HepG2 (cell line): Measurements from ENCODE around the gene ZNF629. TPM values are rescaled to one million over a fixed set of nuclear protein-coding genes. Genes with fewer than 3 reads are reported as not detected.

Experiments used
- AGO2 ChIP-seq: fragments of 200-400 bp; formaldehyde crosslinking; optimal IDR thresholded peaks from 2 replicates; pipeline ENCODE3; 2017; ENCODE audit warnings: mild to moderate bottlenecking, low read depth, low read length, moderate library complexity
- ATAD3A ChIP-seq: sonication (generic); formaldehyde crosslinking; IDR thresholded peaks from 2 replicates; pipeline ENCODE4 v1.4.0; 2020; ENCODE audit warnings: missing genetic modification reagents
- GATAD1 ChIP-seq: IDR thresholded peaks from 2 replicates; pipeline ENCODE4 v1.6.1; 2016; ENCODE audit warnings: missing genetic modification reagents, missing compliant biosample characterization
- HDAC2 ChIP-seq: sonication (generic); formaldehyde crosslinking; IDR thresholded peaks from 2 replicates; pipeline ENCODE4 v1.4.0; 2020; ENCODE audit warnings: missing genetic modification reagents
- HMGXB4 ChIP-seq, 2 experiments: sonication (generic) in 1 of 2; formaldehyde crosslinking in 1 of 2; IDR thresholded peaks; 2 replicates each; pipeline versions ENCODE4 v1.4.0 to v1.6.1; 2018 to 2020; ENCODE audit warnings: missing genetic modification reagents in 2 of 2, borderline replicate concordance in 1 of 2, low read depth in 1 of 2, mild to moderate bottlenecking in 1 of 2, missing biosample characterization in 1 of 2
- HNRNPH1 ChIP-seq: fragments of 200-400 bp; formaldehyde crosslinking; optimal IDR thresholded peaks from 2 replicates; pipeline ENCODE3; 2017; ENCODE audit warnings: mild to moderate bottlenecking, low read depth, low read length
- NR0B2 ChIP-seq: sonication (generic); formaldehyde crosslinking; IDR thresholded peaks from 2 replicates; pipeline ENCODE4 v1.4.0; 2020; ENCODE audit warnings: mild to moderate bottlenecking, missing genetic modification reagents
- PAF1 ChIP-seq: IDR thresholded peaks from 2 replicates; pipeline ENCODE4 v1.6.1; 2016; ENCODE audit warnings: missing genetic modification reagents, missing compliant biosample characterization
- POLR2AphosphoS5 ChIP-seq: IDR thresholded peaks from 2 replicates; pipeline ENCODE4 v1.6.1; 2012; ENCODE audit warnings: low read depth, low read length
- RBAK ChIP-seq: sonication (generic); formaldehyde crosslinking; IDR thresholded peaks from 2 replicates; pipeline ENCODE4 v1.5.1; 2020; ENCODE audit warnings: mild to moderate bottlenecking, missing genetic modification reagents
- SMAD3 ChIP-seq: sonication (generic); formaldehyde crosslinking; IDR thresholded peaks from 2 replicates; pipeline ENCODE4 v1.4.0; 2020; ENCODE audit warnings: missing genetic modification reagents
- SRSF4 ChIP-seq: fragments of 200-400 bp; formaldehyde crosslinking; IDR thresholded peaks from one replicate; pipeline ENCODE4 v1.6.1; 2018; ENCODE audit warnings: mild to moderate bottlenecking, low read depth, low read length, moderate library complexity; ENCODE audit not compliant: poor library complexity, severe bottlenecking
- TFAP4 ChIP-seq: sonication (generic); IDR thresholded peaks from 2 replicates; pipeline ENCODE4 v1.6.1; 2016; ENCODE audit warnings: low read depth, borderline replicate concordance
- TFDP1 ChIP-seq: IDR thresholded peaks from 2 replicates; pipeline ENCODE4 v1.6.1; 2016; ENCODE audit warnings: missing compliant biosample characterization, missing genetic modification reagents, borderline replicate concordance
- ZBTB39 ChIP-seq: sonication (generic); formaldehyde crosslinking; IDR thresholded peaks from 2 replicates; pipeline ENCODE4 v1.5.0; 2020; ENCODE audit warnings: missing genetic modification reagents
- ZKSCAN5 ChIP-seq: sonication (generic); formaldehyde crosslinking; IDR thresholded peaks from 2 replicates; pipeline ENCODE4 v1.5.1; 2020; ENCODE audit warnings: mild to moderate bottlenecking, missing genetic modification reagents
- ZMYM2 ChIP-seq: sonication (generic); formaldehyde crosslinking; IDR thresholded peaks from 2 replicates; pipeline ENCODE4 v1.8.0; 2022; ENCODE audit warnings: mild to moderate bottlenecking, missing genetic modification reagents
- ZNF101 ChIP-seq: sonication (generic); formaldehyde crosslinking; IDR thresholded peaks from 2 replicates; pipeline ENCODE4 v1.4.0; 2020; ENCODE audit warnings: mild to moderate bottlenecking, low read depth, missing genetic modification reagents, borderline replicate concordance
- ZNF12 ChIP-seq: sonication (generic); formaldehyde crosslinking; IDR thresholded peaks from 2 replicates; pipeline ENCODE4 v1.5.0; 2020; ENCODE audit warnings: missing genetic modification reagents
- ZNF317 ChIP-seq: sonication (generic); formaldehyde crosslinking; IDR thresholded peaks from 2 replicates; pipeline ENCODE4 v1.5.0; 2020; ENCODE audit warnings: mild to moderate bottlenecking, missing genetic modification reagents
- ZNF33A ChIP-seq: sonication (generic); formaldehyde crosslinking; IDR thresholded peaks from 2 replicates; pipeline ENCODE4 v1.5.1; 2020; ENCODE audit warnings: missing genetic modification reagents, mild to moderate bottlenecking, moderate library complexity, borderline replicate concordance
- ZNF382 ChIP-seq: sonication (generic); formaldehyde crosslinking; IDR thresholded peaks from 2 replicates; pipeline ENCODE4 v1.5.0; 2020; ENCODE audit warnings: missing genetic modification reagents, mild to moderate bottlenecking, borderline replicate concordance
- ZNF557 ChIP-seq: sonication (generic); formaldehyde crosslinking; IDR thresholded peaks from 2 replicates; pipeline ENCODE4 v1.4.0; 2020; ENCODE audit warnings: missing genetic modification reagents
- ZSCAN31 ChIP-seq: sonication (generic); formaldehyde crosslinking; IDR thresholded peaks from 2 replicates; pipeline ENCODE4 v1.5.0; 2020; ENCODE audit warnings: low read depth, mild to moderate bottlenecking, missing genetic modification reagents
- polyA plus RNA-seq, 8 experiments: library from polyadenylated mRNA; depleted of rRNA in 3 of 8; stranded (reverse) in 7 of 8; unstranded in 1 of 8; fragments of >200 nt; fragmentation: Illumina TruSeq in 4 of 8; extraction: Trizol in 4 of 8; gene quantifications; 2 replicates each; pipeline versions ENCODE4 v1.2.1 to v1.2.3, GENCODE V29; 2011 to 2016; ENCODE audit warnings: low read depth in 4 of 8, missing spikeins in 1 of 8, mixed read lengths in 1 of 8; ENCODE audit not compliant: insufficient read depth in 1 of 8
- total RNA-seq, 5 experiments: library from RNA; depleted of rRNA; stranded (reverse); fragments of >200 nt; fragmentation: Illumina TruSeq; extraction: Trizol; gene quantifications; 2 replicates each; pipeline ENCODE4 v1.2.3, GENCODE V29; 2016; ENCODE audit warnings: low read depth in 1 of 5

The ZNF629 gene
- total and polyA plus RNA-seq, 2 of the 13 experiments (the other 11 are each of a cell fraction or from before 2014, with no cell fraction given), result 6.1 to 16.5 TPM

GRCh38 chr16:30780549-30780948 lies 6.5 kb downstream of the ZNF629 start (continued):
- TF ChIP-seq ZNF101 (CRISPR knock-in tag) (no peak), NR0B2 (CRISPR knock-in tag) (no peak), AGO2 (peak; percentile 48), POLR2AphosphoS5 (peak; percentile 15; the same call in 1 of the 2 replicates), ZNF557 (CRISPR knock-in tag) (no peak), GATAD1 (CRISPR knock-in tag) (no peak), ZNF12 (CRISPR knock-in tag) (no peak), ZKSCAN5 (CRISPR knock-in tag) (no peak), PAF1 (CRISPR knock-in tag) (peak; percentile 63), HDAC2 (CRISPR knock-in tag) (no peak), HMGXB4 (CRISPR knock-in tag; IDR thresholded peaks at IDR 0.05; ENCODE audit: borderline replicate concordance in 1 of 2, low read depth in 1 of 2) (no peak), ZNF33A (no peak), TFDP1 (CRISPR knock-in tag) (no peak), ZBTB39 (CRISPR knock-in tag) (no peak), ZNF317 (CRISPR knock-in tag) (no peak), ZMYM2 (CRISPR knock-in tag) (no peak), ZNF382 (CRISPR knock-in tag) (no peak), SRSF4 (no peak), RBAK (no peak), ZSCAN31 (CRISPR knock-in tag) (0 out of 2 replicates have a peak, but pooled peaks have one; percentile 24), TFAP4 (no peak), SMAD3 (CRISPR knock-in tag) (no peak), HNRNPH1 (no peak), ATAD3A (no peak)
